Dermis blood vessel endothelial cell (primary cell): ENCODE measurements around the gene NUBPL. TPM values are rescaled to one million over a fixed set of nuclear protein-coding genes. Genes with fewer than 3 reads are reported as not detected.
"Not testable (repeated sequence)": the region's sequence is repeated elsewhere in the genome, so short reads cannot be mapped to it uniquely, and the experiment has no call there.

ENCODE experiments used
- DNase-seq: peaks from one replicate; pipeline ENCODE4 v3.0.0; 2010
- total RNA-seq: library from RNA; depleted of rRNA; stranded (reverse); fragments of >200 nt; gene quantifications from 2 replicates; pipeline ENCODE4 v1.2.3, GENCODE V29; 2014

The NUBPL gene
- total RNA-seq, 1 donor from 2014 or later = 4.1 TPM

DNA sequence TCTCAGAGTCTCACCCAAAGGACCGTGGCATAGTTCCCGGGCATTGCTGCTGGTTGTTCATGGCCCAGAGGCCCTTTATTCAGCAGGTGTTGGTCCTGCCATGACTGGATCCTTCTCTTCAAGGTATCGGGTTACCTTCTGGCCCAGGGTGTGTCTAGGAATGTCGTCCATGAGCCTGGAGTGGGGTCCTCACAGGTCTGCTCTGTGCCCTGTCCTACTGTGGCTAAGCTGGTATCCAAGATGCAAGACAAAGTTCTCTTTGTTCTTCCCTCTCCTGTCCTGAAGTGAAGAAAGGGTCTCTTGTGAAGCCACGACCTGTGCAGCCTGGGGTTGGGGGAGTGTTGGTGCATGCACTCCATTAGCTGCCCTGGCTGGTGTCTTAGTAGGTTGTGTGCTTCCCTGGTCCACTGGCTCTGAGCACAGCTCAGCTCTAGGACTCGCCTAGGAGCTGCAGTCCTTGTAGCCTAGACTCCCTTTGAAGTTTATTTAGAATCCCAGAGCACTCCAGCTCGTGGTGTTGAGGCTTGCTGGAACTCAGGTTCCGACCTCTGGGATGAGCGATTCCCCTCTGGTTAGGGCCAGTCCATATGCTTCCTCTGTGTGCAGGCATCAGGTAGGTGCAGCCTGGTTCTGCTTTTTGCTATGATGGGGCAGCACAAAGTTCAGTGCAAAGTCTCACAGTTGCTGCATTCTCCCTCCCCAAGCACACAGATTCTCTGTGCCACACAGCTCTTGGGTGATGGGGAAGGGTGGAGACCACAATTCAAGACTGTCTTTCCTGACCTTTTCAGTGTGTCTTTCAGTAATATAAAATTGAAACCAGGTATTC lies 117.4 kb downstream of the NUBPL start:
- DNase-seq = no peak

DNA sequence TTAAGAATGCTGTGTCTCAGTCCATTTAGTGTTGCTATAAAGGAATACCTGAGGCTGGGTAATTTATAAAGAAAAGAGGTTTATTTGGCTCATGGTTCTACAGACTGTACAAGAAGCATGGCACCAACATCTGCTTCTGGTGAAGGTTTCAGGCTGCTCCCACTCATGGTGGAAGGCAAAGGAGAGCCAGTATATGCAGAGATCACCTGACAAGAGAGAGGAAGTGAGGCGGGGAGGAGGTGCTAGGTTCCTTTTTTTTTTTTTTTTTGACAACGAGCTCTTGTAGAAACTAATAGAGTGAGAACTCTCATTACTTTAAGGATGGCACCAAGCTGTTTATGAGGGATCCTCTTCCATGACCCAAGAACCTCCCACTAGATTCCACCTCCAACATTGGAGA lies 121.6 kb downstream of the NUBPL start:
- no peak for DNase-seq

GRCh38 chr14:31687726-31688125 lies 126.5 kb downstream of the NUBPL start:
- no peak for DNase-seq

- DNase-seq = no peak
Observed at GRCh38 chr14:31690056-31690455, 128.9 kb downstream of the NUBPL start.

DNA sequence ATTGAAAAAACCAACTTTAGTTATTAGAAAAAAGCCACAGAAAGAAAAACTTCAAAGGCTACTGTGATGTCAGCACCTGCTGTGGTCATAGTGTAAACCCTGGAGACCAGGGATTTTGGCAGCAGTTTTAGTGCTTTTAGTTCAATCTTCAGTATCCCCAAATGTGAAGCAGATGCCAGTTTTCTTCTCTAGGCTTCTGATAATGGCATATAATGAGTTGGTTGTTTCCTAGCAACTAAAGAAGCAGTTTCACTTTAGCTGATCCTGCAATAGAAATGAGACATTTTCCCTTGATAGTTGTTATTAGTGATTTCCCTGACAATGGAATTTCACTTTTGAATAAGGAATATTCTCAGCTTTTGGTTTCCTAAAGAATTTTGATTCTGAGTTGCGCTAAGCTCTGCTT lies 131.2 kb downstream of the NUBPL start:
- DNase-seq = peak; percentile 3

DNA sequence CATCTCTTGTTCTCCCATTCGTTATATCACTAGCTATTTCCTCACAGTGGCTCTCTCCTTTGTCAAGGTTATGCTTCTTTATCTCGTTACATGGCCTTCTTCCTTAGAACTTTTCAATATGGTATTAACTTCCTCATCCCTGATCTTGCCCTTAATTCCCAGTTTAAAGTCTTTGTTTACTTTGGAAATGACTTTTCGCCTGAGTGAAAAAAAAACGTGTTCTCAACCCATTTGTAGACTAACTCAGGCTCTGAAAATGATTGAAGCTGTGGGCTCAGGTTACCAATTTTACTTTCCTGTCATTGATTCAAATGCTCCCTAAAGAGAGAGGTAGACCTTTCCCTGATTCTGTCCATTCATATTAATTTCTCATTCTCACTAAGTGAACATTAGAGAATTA lies 135.2 kb downstream of the NUBPL start:
- DNase-seq = no peak

- no peak for DNase-seq
Observed at GRCh38 chr14:31699809-31700208, 138.6 kb downstream of the NUBPL start.

DNA sequence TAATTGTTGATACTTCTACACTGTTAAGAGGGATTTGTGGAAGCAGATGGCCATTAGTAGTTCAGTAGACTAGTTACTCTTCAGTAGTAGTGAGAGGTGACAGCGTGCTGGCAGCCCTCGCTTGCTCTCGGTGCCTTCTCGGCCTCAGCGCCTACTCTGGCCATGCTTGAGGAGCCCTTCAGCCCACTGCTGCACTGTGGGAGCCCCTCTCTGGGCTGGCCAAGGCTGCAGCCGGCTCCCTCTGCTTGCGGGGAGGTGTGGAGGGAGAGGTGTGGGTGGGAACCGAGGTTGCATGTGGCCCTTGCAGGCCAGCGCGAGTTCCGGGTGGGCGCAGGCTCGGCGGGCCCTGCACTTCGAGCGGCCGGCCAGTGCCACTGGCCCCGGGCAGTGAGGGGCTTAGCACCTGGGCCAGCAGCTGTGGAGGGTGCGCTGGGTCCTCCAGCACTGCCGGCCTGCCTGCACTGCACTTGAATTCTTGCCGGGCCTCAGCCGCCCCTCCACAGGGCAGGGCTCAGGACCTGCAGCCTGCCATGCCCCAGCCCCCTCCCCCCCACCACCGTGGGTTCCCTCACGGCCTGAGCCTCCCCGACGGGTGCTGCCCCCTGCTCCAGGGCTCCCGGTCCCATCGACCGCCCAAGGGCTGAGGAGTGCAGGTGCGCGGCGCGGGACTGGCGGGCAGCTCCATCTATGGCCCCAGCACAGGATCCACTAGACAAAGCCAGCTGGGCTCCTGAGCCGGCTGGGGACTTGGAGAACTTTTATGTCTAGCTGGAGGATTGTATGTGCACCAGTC lies 139.3 kb downstream of the NUBPL start:
- DNase-seq = no peak

GRCh38 chr14:31702130-31702529 lies 140.9 kb downstream of the NUBPL start:
- no peak for DNase-seq

DNA sequence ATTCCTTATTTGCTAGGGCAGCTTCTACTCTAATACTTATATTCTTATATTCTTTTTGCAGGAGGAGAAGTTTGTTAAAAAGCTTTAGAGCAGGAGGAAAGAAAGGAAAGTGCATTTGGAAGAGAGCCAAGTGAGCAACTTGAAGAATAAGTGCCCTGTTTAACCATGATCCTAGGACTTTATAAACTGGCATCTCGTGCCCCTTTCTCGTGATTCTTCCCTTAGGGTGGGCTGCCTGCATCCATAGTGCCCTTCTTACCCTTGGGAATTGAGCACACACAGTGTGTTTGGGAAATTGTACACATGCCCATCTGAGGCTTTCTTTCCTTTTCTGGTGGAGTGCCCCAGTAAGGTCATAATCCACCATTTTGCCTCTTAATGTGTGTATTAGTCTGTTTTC lies 141.9 kb downstream of the NUBPL start:
- DNase-seq = peak; percentile 10

GRCh38 chr14:31705731-31706130 lies 144.5 kb downstream of the NUBPL start:
- DNase-seq = no peak

GRCh38 chr14:31708661-31709060 lies 147.5 kb downstream of the NUBPL start:
- DNase-seq = not testable (repeated sequence)

- no peak for DNase-seq
Observed at GRCh38 chr14:31712244-31713127, 151.3 kb downstream of the NUBPL start.

DNA sequence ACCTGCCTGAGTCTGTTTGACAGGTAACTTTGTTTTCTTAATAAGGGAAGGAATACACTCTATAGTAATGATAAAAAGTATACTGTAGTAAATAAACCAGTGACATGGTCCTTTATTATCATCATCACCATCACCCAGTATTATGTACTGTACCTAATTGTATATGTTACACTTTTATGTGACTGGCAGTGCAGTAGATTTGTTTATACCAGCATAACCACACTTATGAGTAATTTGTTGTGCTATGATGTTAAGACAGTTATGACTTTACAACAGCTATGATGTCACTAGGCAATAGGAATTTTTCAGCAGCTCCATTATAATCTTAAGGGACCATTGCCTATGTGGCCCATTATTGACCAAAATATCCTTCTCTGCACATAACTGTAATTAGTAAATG lies 155.0 kb downstream of the NUBPL start:
- no peak for DNase-seq

- no peak for DNase-seq
Observed at GRCh38 chr14:31717294-31718085, 156.3 kb downstream of the NUBPL start.

DNA sequence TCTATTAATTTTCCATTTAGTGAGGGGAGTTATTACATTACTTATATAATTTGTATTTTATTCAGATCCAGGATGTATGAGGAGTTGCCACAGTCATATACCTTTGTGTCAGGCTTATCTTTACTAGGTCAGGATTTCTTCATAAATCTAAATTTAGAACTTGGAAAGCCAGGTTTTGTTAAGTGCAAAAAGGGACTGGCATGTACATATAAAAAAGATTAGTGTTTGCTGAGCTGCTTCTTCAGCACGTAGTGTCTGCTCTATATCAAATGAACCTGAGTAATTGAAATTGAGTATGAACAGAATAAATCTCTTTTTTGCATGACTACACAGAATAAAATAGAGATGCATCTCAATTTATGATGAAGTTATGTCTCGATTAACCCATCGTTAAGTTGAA lies 157.4 kb downstream of the NUBPL start:
- no peak for DNase-seq

GRCh38 chr14:31718985-31719384 lies 157.8 kb downstream of the NUBPL start:
- DNase-seq = no peak

- DNase-seq = no peak
Observed at GRCh38 chr14:31726337-31726736, 165.1 kb downstream of the NUBPL start.

DNA sequence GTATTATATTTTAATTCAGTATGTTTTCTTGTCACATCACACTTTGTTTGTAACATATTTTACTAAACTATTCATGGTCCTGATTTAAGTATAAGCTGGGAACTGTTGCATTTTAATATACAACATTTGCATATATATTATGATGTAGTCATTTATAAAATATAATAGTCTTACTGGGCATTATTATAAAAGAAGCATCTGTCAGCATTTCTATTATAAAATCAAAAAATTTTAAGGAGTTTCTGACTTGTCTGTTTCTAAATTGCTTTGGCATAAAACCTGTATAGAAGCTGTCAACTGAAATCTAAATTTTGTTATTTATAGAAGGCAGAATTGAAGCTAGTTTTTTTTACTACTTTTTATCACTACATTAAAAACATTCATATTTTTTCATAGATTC lies 166.6 kb downstream of the NUBPL start:
- DNase-seq = no peak

DNA sequence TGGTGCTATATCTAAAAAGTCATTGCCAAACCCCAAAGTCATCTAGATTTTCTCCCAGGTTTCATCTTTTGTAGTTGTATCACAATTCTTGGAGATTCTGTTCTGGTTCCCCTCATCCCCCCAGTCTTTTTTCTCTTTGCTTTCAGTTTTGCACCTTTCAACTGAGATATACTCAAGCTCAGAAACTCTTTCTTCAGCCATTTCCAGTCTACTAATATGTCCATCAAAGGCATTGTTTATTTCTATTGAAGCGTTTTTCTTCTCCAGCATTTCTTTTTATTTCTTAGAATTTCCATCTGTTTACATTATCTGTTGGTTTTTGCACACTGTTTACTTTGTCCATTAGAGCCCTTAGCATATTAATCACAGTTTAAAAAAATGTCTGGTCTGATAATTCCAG lies 179.5 kb downstream of the NUBPL start:
- DNase-seq = no peak

DNA sequence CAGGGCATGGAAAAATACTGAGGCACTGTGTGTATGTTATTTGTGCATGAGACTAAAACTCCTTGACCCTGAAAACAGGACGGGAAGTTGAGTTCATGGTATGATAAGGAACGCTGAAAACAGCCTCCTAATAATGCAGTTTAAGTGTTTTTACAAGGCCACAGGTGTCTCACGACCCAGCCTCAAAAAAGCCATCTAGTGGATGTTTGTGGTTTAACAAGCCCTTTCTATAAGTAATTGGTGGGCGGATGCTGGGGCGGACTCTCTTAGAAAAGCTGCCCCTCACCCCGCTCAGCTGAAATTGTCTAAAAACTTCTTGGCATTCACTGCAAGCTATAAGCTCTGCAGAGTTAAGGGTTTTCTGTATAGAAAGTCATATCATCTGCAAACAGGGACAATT lies 184.5 kb downstream of the NUBPL start:
- DNase-seq = peak; percentile 1

GRCh38 chr14:31746326-31746725 lies 185.1 kb downstream of the NUBPL start:
- DNase-seq = no peak
